Mesothelial cell of epicardium (in vitro differentiated cells): ENCODE measurements around the gene GTPBP6. TPM values are rescaled to one million over a fixed set of nuclear protein-coding genes. Genes with fewer than 3 reads are reported as not detected.
A peak's percentile ranks its signal among the peaks of the same experiment; 100 is the strongest.

Experiments
- DNase-seq, 2 experiments: peaks; one replicate each; pipeline ENCODE4 v3.0.0; 2021; ENCODE audit warnings: low spot score in 2 of 2; ENCODE audit not compliant: unreplicated experiment in 2 of 2
- H3K27ac Mint-ChIP-seq: 2 replicates; pipeline ENCODE4 v1.8.0; 2021; ENCODE audit warnings: mixed read lengths
- H3K27me3 Mint-ChIP-seq: 2 replicates; pipeline ENCODE4 v1.8.0; 2021; ENCODE audit warnings: low read depth, mixed read lengths
- H3K36me3 Mint-ChIP-seq: 2 replicates; pipeline ENCODE4 v1.8.0; 2021; ENCODE audit warnings: mixed read lengths
- H3K4me1 Mint-ChIP-seq: 2 replicates; pipeline ENCODE4 v1.8.0; 2021; ENCODE audit warnings: mixed read lengths
- H3K4me3 Mint-ChIP-seq: 2 replicates; pipeline ENCODE4 v1.8.0; 2021; ENCODE audit warnings: mild to moderate bottlenecking, moderate library complexity, mixed read lengths
- H3K9me3 Mint-ChIP-seq: 2 replicates; pipeline ENCODE4 v1.8.0; 2021; ENCODE audit warnings: mixed read lengths
- CTCF ChIP-seq: fragments of 200-600 bp; sonication (generic); IDR thresholded peaks from one replicate; pipeline ENCODE4 v1.5.0; 2021; ENCODE audit warnings: antibody characterized with exemption; ENCODE audit not compliant: unreplicated experiment
- total RNA-seq: library from RNA; stranded (reverse); gene quantifications from 3 replicates; pipeline ENCODE4 v1.2.1, GENCODE V29; 2021

The GTPBP6 gene
- total RNA-seq, 1 donor from 2014 or later: 65.6 TPM

- DNase-seq: peak; percentile 15 to 22
- no peak for TF ChIP-seq CTCF
- H3K4me1 Mint-ChIP-seq: peaks cover 4% of the 10 kb centered on the region
- no peaks in the 10 kb centered on the region for H3K27me3 Mint-ChIP-seq
- H3K9me3 Mint-ChIP-seq: peaks cover 3% of the 10 kb centered on the region
- H3K27ac Mint-ChIP-seq: no peak overlapping the region
- H3K36me3 Mint-ChIP-seq: peaks cover 31% of the 10 kb centered on the region
- H3K4me3 Mint-ChIP-seq: no peak overlapping the region
Measured at GRCh38 chrX:344371-344901, 25.8 kb upstream of the GTPBP6 start.

- Mint-ChIP-seq H3K4me1 (no peaks in the 10 kb centered on the region), H3K36me3 (peaks cover 45% of the 10 kb centered on the region), H3K9me3 (peaks cover 5% of the 10 kb centered on the region), H3K27ac (no peak overlapping the region), H3K4me3 (no peak overlapping the region), H3K27me3 (no peaks in the 10 kb centered on the region)
- peak; percentile 17 to 21 for DNase-seq
- no peak for TF ChIP-seq CTCF
Measured at GRCh38 chrX:341541-342101, 23.0 kb upstream of the GTPBP6 start.

GRCh38 chrX:340641-341423, 22.2 kb upstream of the GTPBP6 start:
- Mint-ChIP-seq H3K9me3 (peaks cover 10% of the 10 kb centered on the region), H3K27ac (no peak overlapping the region), H3K27me3 (no peaks in the 10 kb centered on the region), H3K4me1 (no peaks in the 10 kb centered on the region), H3K4me3 (no peak overlapping the region), H3K36me3 (peaks cover 52% of the 10 kb centered on the region)
- no peak for TF ChIP-seq CTCF
- peak in 1 of 2 experiments; percentile 13 for DNase-seq

GRCh38 chrX:340121-340520, 21.5 kb upstream of the GTPBP6 start:
- Mint-ChIP-seq H3K4me3 (no peak overlapping the region), H3K27me3 (no peaks in the 10 kb centered on the region), H3K9me3 (peaks cover 10% of the 10 kb centered on the region), H3K4me1 (no peaks in the 10 kb centered on the region), H3K27ac (no peak overlapping the region), H3K36me3 (peaks cover 54% of the 10 kb centered on the region)
- DNase-seq: peak in 1 of 2 experiments; percentile 0
- TF ChIP-seq CTCF: no peak

- no peaks in the 10 kb centered on the region for H3K27me3 Mint-ChIP-seq
- peaks cover 50% of the 10 kb centered on the region for H3K36me3 Mint-ChIP-seq
- peak in 1 of 2 experiments; percentile 15 for DNase-seq
- H3K9me3 Mint-ChIP-seq: peaks cover 10% of the 10 kb centered on the region
- H3K4me1 Mint-ChIP-seq: no peaks in the 10 kb centered on the region
- no peak overlapping the region for H3K4me3 Mint-ChIP-seq
- TF ChIP-seq CTCF: no peak
- H3K27ac Mint-ChIP-seq: no peak overlapping the region
Measured at GRCh38 chrX:338836-339400, 20.3 kb upstream of the GTPBP6 start.
